Ishikawa (cell line): ENCODE results near the gene BAAT.

Source experiments
- CEBPB ChIP-seq: IDR thresholded peaks from 2 replicates; pipeline ENCODE4 v1.6.1; 2012
- CREB1 ChIP-seq: IDR thresholded peaks from 2 replicates; pipeline ENCODE4 v1.6.1; 2012; ENCODE audit warnings: low read depth
- EGR1 ChIP-seq: IDR thresholded peaks from 2 replicates; pipeline ENCODE4 v1.6.1; 2012
- EP300 ChIP-seq: IDR thresholded peaks from 2 replicates; pipeline ENCODE4 v1.6.1; 2012; ENCODE audit warnings: borderline replicate concordance
- NFIC ChIP-seq: IDR thresholded peaks from 2 replicates; pipeline ENCODE4 v1.6.1; 2012
- RAD21 ChIP-seq: IDR thresholded peaks from 2 replicates; pipeline ENCODE4 v1.6.1; 2012; ENCODE audit warnings: low read depth
- TAF1 ChIP-seq: IDR thresholded peaks from 2 replicates; pipeline ENCODE4 v1.6.1; 2012; ENCODE audit warnings: low read depth, mild to moderate bottlenecking
- TCF12 ChIP-seq: IDR thresholded peaks from 2 replicates; pipeline ENCODE4 v1.6.1; 2012; ENCODE audit warnings: low read depth
- YY1 ChIP-seq: IDR thresholded peaks from 2 replicates; pipeline ENCODE4 v1.6.1; 2012; ENCODE audit warnings: low read depth
- TF ChIP-seq, protein P1 (sequence below): IDR thresholded peaks from 2 replicates; pipeline ENCODE4 v1.6.1; 2012
- TF ChIP-seq, protein P2 (sequence below): IDR thresholded peaks from 2 replicates; pipeline ENCODE4 v1.6.1; 2012

DNA sequence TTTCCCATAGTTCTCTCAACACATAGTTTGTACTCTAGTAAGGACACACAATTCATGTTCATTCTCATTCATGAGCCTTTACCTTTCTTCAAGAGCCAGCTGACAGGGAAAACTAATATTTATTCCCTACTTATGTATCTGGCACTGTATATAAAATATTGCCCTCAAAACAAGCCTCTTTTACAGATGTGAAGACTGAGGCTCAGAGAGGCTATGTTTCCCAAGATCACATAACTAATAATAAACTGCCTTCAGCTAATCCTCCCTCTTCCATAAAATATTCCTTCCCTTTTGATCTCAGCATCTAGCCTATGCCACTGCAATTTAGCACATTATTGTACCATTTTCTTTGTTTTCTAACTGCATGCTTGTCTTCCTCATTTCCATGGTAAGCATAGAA lies 32.6 kb upstream of the BAAT start:
- TF ChIP-seq CREB1 (no peak), YY1 (no peak), RAD21 (no peak), NFIC (no peak), EGR1 (no peak), EP300 (no peak), TCF12 (no peak), TAF1 (no peak), CEBPB (no peak)
- TF ChIP-seq, protein P1, sequence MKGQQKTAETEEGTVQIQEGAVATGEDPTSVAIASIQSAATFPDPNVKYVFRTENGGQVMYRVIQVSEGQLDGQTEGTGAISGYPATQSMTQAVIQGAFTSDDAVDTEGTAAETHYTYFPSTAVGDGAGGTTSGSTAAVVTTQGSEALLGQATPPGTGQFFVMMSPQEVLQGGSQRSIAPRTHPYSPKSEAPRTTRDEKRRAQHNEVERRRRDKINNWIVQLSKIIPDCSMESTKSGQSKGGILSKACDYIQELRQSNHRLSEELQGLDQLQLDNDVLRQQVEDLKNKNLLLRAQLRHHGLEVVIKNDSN, result no peak
- TF ChIP-seq, protein P2, sequence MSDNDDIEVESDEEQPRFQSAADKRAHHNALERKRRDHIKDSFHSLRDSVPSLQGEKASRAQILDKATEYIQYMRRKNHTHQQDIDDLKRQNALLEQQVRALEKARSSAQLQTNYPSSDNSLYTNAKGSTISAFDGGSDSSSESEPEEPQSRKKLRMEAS, result no peak
